GM18498 (cell line): ENCODE data around the gene FAM229B.
"Not testable (repeated sequence)": the region's sequence is repeated elsewhere in the genome, so short reads cannot be mapped to it uniquely, and the experiment has no call there.

Experiments used
- ATAC-seq: cut with Tn5 transposase; IDR thresholded peaks from one replicate; pipeline ENCODE4 v1.9.1; 2021; ENCODE audit warnings: mild to moderate bottlenecking, moderate library complexity; ENCODE audit not compliant: unreplicated experiment

FAM229B gene, protein sequence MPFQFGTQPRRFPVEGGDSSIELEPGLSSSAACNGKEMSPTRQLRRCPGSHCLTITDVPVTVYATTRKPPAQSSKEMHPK

GRCh38 chr6:112087136-112087911, at the start of gene FAM229B, which contains the start of gene TUBE1:
Gene FAM229B (plus strand): TSS chr6:112087591. CDS start chr6:112099284, 11,693 bp downstream.
Gene TUBE1 (minus strand): TSS chr6:112087482. CDS start chr6:112087434, 48 bp downstream.
- ATAC-seq = peak; percentile 98

- ATAC-seq = no peak
Observed at GRCh38 chr6:112037783-112038216, 49.6 kb upstream of the FAM229B start.

DNA sequence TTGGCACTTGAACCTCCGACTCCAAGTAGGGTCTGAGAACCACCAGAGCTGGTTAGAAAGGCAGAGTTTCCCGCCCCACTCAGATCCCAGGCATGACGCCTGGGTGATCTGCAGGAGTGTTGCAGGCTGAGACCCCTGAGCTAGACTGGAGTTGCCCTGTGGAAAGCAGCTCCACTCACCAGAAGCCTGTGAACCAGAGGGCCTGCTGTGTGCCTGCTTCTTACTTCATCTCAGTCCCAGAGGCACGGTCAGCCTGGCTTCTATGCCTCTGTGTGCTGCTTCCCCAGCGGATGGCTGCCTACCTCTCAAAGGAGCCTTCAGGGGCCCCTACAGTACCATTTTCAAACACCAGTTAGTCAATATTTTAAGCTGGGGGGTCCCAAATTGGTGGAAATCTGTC, 49.1 kb upstream of the FAM229B start:
- no peak for ATAC-seq

GRCh38 chr6:112038756-112039430, 48.5 kb upstream of the FAM229B start:
- ATAC-seq = no peak

DNA sequence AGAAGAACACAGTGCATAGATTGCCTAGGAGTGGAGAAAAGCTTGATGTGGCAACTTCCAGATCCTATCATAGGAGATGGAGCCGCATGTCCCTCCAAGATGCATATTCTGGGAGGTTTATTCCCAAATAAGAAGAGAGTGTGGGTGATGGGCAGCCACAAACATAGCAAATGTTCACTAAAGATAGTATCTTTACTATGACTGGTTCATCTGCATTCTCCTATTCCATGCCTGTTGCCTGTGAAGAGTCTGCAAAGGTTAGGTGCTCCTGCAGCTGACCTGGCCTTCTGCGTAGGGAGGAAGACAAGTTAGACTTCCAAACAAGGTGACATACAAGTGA, 48.0 kb upstream of the FAM229B start:
- ATAC-seq = no peak

- ATAC-seq = no peak
Observed at GRCh38 chr6:112040956-112041355, 46.4 kb upstream of the FAM229B start.

- no peak for ATAC-seq
Observed at GRCh38 chr6:112041535-112041934, 45.9 kb upstream of the FAM229B start.

- ATAC-seq = peak; percentile 90
Observed at GRCh38 chr6:112043032-112044007, 44.1 kb upstream of the FAM229B start.

DNA sequence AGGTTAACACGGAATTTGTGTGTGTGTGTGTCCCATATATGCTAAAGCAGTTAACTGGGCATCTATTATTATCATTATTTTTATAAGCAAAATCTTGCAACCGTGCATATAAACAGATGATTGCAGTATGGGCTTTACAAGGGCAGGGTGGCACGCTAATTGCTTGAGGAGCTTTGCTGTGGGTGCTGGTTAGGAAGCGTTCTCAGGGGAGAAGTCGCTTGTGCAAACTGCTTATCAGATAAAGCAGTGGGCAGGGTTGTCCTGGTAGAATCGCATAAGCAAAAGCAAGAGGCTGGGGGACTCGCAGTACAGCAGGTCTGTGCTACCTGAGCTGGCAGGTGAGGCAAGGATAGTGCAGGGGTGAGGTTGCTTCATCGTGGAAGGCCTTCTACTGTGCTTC, 43.2 kb upstream of the FAM229B start:
- no peak for ATAC-seq

DNA sequence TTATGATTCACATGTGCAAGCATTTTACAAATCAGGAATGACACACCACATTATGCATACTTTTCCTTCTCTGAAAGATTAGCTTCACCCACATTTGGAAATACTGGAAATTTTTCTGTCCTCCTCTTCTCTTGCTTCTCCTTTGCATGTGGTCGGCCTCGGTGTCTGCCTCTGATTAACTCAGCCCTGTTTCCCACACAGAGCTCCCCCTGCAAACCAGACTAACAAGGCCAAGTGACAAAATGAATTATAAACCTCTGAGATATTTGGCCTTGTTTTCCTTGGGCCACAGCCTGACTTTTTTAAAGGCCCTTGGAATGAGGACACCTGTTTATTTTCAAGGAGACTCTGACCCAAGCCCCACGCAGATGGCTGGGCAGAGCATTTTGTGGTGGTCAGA, 42.5 kb upstream of the FAM229B start:
- ATAC-seq = no peak

DNA sequence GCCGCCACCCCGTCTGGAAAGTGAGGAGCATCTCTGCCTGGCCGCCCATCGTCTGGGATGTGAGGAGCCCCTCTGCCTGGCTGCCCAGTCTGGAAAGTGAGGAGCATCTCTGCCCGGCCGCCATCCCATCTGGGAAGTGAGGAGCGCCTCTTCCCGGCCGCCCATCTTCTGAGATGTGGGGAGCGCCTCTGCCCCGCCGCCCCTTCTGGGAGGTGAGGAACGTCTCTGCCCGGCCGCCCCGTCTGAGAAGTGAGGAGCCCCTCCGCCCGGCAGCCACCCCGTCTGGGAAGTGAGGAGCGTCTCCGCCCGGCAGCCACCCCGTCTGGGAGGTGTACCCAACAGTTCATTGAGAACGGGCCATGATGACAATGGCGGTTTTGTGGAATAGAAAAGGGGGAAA, 39.9 kb upstream of the FAM229B start:
- ATAC-seq = not testable (repeated sequence)

- no peak for ATAC-seq
Observed at GRCh38 chr6:112049026-112049799, 38.2 kb upstream of the FAM229B start.

DNA sequence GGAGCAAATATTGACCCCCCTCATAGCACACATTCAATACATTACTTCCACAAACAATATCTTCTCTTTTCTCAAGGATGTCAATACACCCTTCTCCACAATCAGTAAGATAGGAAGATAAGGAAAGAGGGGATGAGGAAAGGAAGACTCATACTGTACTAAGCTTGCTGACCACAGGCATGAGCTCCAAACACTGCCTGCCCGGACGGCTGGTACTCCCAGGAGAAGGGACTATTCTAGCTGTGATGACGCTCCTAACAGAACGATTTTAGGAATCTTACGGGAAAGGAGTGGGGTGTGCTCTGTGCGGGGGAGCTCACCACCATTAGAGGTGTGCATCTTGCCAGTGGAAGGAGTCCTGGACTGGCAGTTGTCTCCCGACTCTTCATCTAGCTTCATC, 37.4 kb upstream of the FAM229B start:
- no peak for ATAC-seq

DNA sequence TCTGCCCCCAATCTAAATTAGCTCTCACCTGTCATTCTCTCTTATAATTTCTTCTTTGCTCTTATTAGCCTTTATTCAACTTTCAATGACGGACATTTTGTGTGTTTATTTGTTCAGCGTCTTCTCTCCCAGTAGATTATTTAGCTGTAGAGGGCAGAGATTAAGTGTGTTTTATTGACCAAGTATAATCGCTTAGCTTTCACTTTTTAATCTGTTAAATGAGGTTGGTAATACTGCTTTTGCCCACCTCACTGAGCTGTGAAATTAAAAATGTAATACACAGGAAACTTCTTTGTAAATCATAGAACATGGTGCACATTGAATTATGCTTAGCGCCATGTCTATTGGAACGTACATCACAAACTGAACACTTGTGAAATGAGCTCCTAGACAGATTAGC, 37.0 kb upstream of the FAM229B start:
- no peak for ATAC-seq

DNA sequence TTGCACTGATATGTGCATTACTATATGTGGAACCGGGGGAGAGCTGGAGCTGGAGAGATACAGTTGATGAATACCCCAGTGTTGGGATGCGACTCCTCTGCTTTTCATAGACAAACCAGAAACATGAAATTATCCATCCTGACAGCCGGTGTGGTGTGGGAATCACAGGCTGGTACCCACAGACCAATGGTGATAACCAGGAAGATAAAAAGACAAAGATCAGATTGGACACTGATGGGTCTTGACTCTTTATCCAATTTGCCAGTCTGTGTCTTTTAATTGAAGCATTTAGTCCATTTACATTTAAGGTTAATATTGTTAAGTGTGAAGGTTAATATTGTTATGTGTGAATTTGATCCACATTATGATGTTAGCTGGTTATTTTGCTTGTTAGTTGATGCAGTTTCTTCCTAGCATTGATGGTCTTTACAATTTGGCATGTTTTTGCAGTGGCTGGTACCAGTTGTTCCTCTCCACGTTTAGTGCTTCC, 36.1 kb upstream of the FAM229B start:
- ATAC-seq = not testable (repeated sequence)

DNA sequence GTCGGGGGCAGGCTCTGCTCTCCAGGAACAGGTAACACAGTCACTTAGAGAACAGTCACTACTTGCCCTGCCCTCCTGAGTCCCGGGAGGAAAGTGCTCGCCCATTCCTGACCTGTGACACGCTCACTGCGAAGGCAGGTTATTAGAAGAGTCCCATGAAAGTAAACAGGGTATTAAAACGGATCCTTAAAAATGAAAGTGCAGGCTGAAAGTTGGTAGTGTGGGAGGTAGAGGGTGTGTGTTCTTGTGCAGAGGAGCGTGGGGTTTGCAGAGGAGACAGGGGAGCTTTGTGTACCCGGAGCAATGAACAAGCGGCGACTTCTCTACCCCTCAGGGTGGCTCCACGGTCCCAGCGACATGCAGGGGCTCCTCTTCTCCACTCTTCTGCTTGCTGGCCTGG, 33.4 kb upstream of the FAM229B start, which contains the start of gene CCN6:
Gene CCN6, plus strand, starts transcription at position 104 of the 400 bp plus-strand sequence. Its CDS starts 254 bp downstream, at position 358.
- ATAC-seq = no peak

- no peak for ATAC-seq
Observed at GRCh38 chr6:112054555-112055190, 32.7 kb upstream of the FAM229B start.

GRCh38 chr6:112058243-112059032, 29.0 kb upstream of the FAM229B start:
- ATAC-seq = no peak

DNA sequence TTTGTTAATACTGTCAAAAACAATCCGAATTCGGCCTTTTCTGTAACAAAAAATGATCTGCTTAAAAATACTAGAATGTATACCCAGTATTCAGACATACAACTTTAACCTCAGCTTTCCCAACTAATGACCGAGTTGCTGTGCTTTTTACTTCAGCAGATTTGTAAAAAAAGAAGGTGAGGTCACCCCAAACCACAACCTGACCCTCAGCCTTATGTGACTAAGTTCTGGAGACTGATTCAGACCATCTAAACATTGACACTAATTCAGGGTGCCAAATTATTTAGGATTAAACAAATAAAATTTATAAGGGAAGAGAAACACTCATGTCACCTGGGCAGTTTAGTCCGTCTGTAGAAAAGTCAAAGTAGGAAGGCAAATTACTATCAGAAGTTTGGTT, 25.8 kb upstream of the FAM229B start:
- no peak for ATAC-seq
